ENCODE measurements around the gene GNAT1. TPM values are rescaled to one million over a fixed set of nuclear protein-coding genes. Genes with fewer than 3 reads are reported as not detected.
"Not testable (repeated sequence)": the region's sequence is repeated elsewhere in the genome, so short reads cannot be mapped to it uniquely, and the experiment has no call there.

GNAT1 gene
- polyA plus RNA-seq, 2 of the 4 experiments (the other 2 are of a cell fraction): not detected

DNA sequence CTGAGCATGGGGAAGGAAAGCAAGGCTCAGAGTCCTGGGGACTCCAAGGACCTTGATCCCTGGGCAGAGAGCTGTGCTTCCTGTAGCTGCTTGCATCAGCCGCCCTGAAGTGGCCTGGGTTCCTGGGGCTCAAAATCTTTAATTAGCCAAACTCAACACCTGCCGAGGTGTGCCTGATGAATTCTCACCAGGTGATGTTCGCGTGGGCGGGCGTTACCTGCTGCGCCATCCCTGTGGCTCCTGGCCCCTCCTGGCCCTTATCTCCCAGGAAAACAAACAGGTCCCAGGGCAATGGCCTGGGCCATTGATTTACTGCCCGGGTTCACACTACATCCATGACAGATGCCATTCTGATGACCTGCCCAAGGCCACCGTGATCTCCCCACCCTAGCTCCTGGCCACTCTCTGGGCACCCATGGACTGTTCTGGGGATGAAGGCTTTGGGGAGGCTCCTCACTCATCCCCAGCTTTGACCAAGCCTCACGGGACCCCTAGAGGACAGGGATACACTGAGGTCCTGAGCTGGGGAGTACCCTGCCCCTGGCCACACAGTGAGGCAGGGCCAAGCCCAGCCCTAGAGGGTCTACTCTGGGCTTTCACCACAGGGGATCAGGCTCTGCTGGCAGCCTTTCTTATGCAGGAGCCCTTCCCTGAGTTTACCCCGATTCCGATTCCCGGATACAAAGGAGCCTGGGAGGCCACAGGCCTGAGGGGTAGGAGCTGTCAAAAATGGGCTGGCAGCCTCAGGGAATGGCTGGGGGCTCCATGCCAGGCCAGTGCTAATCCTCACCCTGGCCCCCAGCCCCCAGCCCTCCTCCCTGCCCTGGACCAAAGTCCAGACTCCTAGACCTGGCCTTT is 19.3 kb downstream of the GNAT1 start:
- CTCF ChIA-PET: interaction anchor here (0.7 to 25.9 kb wide), 4 partner anchors 9 to 89 kb away, joined by 3 to 550 read pairs (median 38); partner anchors contain the start of gene GNAT1
- no peak overlapping the region for H3K4me2 ChIP-seq
- ATAC-seq: no peak

DNA sequence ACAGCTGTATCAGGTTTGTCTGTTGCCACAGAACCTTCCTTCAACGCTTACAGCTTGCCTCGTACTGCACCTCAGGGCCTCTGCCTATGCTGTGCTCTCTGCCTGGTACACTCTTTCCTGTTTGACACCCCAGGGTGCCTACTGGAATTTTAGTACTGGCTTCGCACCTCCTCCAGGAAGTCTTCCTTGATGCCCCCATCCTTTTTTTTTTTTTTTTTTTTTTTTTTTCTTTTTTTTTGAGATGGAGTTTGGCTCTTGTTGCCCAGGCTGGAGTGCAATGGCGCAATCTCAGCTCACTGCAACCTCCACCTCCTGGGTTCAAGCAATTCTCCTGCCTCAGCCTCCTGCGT is 19.9 kb downstream of the GNAT1 start:
- FAIRE-seq; POLR2A ChIA-PET; H3K27ac ChIP-seq; H3K9me3 ChIP-seq; H3K4me2 ChIP-seq; H3K4me3 ChIP-seq; ATAC-seq; H3K4me1 ChIP-seq; DNase-seq (ENCODE audit: low read depth in 1 of 2, low spot score in 1 of 2): not testable (repeated sequence)
- CTCF ChIA-PET: interaction anchor here (1.0 to 25.9 kb wide), 5 partner anchors 13 to 113 kb away, joined by 3 to 550 read pairs (median 11); partner anchors contain the start of gene GNAT1
- WGBS (ENCODE audit: missing lambda C conversion rate): 93% methylated on average over 5 of the region's 5 CpGs
- peak; percentile 91 for TF ChIP-seq ZFP36 (IDR thresholded peaks at IDR 0.05; ENCODE audit: borderline replicate concordance, partially characterized antibody)

More for the DNA sequence above, 19.3 kb downstream of the GNAT1 start:
- Histone ChIP-seq H3K4me3 (no peak overlapping the region), H3K4me1 (no peaks in the 10 kb centered on the region), H3K9me3 (no peaks in the 10 kb centered on the region), H3K27ac (no peak overlapping the region)
- POLR2A ChIA-PET: no interaction called here
- DNase-seq (ENCODE audit: low read depth in 1 of 2, low spot score in 1 of 2) (no peak), FAIRE-seq (no peak)
- no peak for TF ChIP-seq HEYL (CRISPR knock-in tag; IDR thresholded peaks at IDR 0.05)
- WGBS (ENCODE audit: missing lambda C conversion rate): 80% methylated on average over 7 of the region's 13 CpGs

DNA sequence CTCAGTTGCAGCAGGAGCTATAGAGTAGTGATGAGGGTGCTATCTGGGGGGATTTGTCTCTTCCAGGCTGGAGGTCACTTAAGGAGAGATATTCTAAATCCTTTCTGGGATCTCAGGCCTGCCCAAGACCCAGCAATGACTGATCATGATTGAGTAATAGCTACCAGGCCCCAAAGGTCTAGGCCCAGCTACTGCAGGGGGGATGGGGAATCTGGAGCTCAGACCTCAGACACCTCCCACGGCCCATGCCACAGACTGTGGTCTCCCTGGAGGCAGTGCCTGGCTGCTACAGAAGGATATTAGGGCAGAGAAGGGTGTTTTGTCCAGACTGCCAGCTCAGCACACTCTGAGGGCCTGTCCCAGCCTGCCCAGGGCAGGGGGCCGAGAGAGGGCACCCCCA is 20.5 kb downstream of the GNAT1 start:
- ATAC-seq (no peak), DNase-seq (ENCODE audit: low read depth in 1 of 2, low spot score in 1 of 2) (no peak), FAIRE-seq (no peak)
- Histone ChIP-seq H3K4me3 (no peak overlapping the region), H3K4me1 (no peaks in the 10 kb centered on the region), H3K9me3 (no peaks in the 10 kb centered on the region), H3K27ac (peak overlapping the region in 1 of 2 experiments; percentile 57; a peak in 2 of 6 replicates), H3K4me2 (no peak overlapping the region)
- no peak for TF ChIP-seq RFX5 (IDR thresholded peaks at IDR 0.05)
- no peak for TF ChIP-seq NFE2L2 (conservative IDR thresholded peaks at IDR 0.05; ENCODE audit: low read length)
- TF ChIP-seq TP53 (CRISPR knock-in tag; IDR thresholded peaks at IDR 0.05): no peak
- TF ChIP-seq RAD21 (conservative IDR thresholded peaks at IDR 0.05 in 1 of 2, IDR thresholded peaks at IDR 0.05 in 1 of 2): no peak
- TF ChIP-seq CEBPB (IDR thresholded peaks at IDR 0.05): no peak
- no peak for TF ChIP-seq HDAC2 (IDR thresholded peaks at IDR 0.05)
- no peak for TF ChIP-seq HEYL (CRISPR knock-in tag; IDR thresholded peaks at IDR 0.05)
- no peak for TF ChIP-seq CHD4 (IDR thresholded peaks at IDR 0.05; ENCODE audit: borderline replicate concordance)
- no peak for TF ChIP-seq EP300 (IDR thresholded peaks at IDR 0.05)
- no peak for TF ChIP-seq ZC3H11A (IDR thresholded peaks at IDR 0.05)
- TF ChIP-seq, protein P1, sequence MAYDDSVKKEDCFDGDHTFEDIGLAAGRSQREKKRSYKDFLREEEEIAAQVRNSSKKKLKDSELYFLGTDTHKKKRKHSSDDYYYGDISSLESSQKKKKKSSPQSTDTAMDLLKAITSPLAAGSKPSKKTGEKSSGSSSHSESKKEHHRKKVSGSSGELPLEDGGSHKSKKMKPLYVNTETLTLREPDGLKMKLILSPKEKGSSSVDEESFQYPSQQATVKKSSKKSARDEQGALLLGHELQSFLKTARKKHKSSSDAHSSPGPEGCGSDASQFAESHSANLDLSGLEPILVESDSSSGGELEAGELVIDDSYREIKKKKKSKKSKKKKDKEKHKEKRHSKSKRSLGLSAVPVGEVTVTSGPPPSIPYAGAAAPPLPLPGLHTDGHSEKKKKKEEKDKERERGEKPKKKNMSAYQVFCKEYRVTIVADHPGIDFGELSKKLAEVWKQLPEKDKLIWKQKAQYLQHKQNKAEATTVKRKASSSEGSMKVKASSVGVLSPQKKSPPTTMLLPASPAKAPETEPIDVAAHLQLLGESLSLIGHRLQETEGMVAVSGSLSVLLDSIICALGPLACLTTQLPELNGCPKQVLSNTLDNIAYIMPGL (CRISPR knock-in tag; IDR thresholded peaks at IDR 0.05; ENCODE audit: borderline replicate concordance): no peak
- CTCF ChIA-PET: interaction anchor here (0.5 to 25.9 kb wide), 7 partner anchors 13 to 324 kb away, joined by 3 to 550 read pairs (median 3); partner anchors contain the start of gene GNAT1
- no CpG with 5 or more reads among the region's 2 CpGs for WGBS (ENCODE audit: missing lambda C conversion rate)
- POLR2A ChIA-PET: no interaction called here

DNA sequence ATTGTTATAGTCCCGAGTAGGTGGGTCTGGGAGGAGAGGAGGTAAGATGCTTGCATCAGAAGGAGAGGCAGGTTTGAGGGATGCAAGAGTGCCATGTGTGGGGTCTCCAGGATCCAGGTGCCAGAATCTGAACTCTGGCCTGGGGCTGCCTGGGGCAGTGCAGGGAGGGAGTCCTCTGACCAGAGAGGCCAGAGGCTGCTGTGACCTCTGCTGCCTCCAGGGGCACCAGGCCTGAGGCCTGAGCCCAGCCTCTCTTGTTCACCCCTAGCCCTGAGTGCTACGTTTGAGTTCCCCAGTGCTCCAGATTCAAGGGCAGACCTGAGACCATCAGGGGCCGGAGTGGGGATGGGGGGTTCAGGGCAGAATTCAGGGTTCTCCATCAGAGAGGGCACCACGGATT is 21.1 kb downstream of the GNAT1 start:
- H3K9me3 ChIP-seq: no peaks in the 10 kb centered on the region
- 58% methylated on average over 1 of the region's 4 CpGs for WGBS (ENCODE audit: missing lambda C conversion rate)
- no peak overlapping the region for H3K4me3 ChIP-seq
- no peak for FAIRE-seq
- H3K4me1 ChIP-seq: no peaks in the 10 kb centered on the region
- ChIA-PET CTCF (interaction anchor here (1.0 to 25.9 kb wide), 6 partner anchors 12 to 112 kb away, joined by 3 to 550 read pairs (median 7); partner anchors contain the start of gene GNAT1), POLR2A (no interaction called here)
- peak overlapping the region in 1 of 2 experiments; percentile 57; a peak in 2 of 6 replicates for H3K27ac ChIP-seq
- ATAC-seq: peak; percentile 84 to 89
- DNase-seq (ENCODE audit: low read depth in 1 of 2, low spot score in 1 of 2): no peak
- no peak overlapping the region for H3K4me2 ChIP-seq
- no peak for TF ChIP-seq RAD21 (conservative IDR thresholded peaks at IDR 0.05 in 1 of 2, IDR thresholded peaks at IDR 0.05 in 1 of 2)
- no peak for TF ChIP-seq RFX5 (IDR thresholded peaks at IDR 0.05)
- TF ChIP-seq POLR2A (IDR thresholded peaks at IDR 0.05; ENCODE audit: low read length): no peak
- no peak for TF ChIP-seq RCOR1 (IDR thresholded peaks at IDR 0.05; ENCODE audit: low read depth, low read length)
- TF ChIP-seq RARB (CRISPR knock-in tag; IDR thresholded peaks at IDR 0.05): no peak
- TF ChIP-seq NPAS2 (CRISPR knock-in tag; IDR thresholded peaks at IDR 0.05; ENCODE audit: borderline replicate concordance): no peak
- TF ChIP-seq POLR2AphosphoS2 (conservative IDR thresholded peaks at IDR 0.05; ENCODE audit: low read length): no peak
- no peak for TF ChIP-seq HEYL (CRISPR knock-in tag; IDR thresholded peaks at IDR 0.05)
- no peak for TF ChIP-seq ZNF302 (CRISPR knock-in tag; IDR thresholded peaks at IDR 0.05)
- TF ChIP-seq, protein P2, sequence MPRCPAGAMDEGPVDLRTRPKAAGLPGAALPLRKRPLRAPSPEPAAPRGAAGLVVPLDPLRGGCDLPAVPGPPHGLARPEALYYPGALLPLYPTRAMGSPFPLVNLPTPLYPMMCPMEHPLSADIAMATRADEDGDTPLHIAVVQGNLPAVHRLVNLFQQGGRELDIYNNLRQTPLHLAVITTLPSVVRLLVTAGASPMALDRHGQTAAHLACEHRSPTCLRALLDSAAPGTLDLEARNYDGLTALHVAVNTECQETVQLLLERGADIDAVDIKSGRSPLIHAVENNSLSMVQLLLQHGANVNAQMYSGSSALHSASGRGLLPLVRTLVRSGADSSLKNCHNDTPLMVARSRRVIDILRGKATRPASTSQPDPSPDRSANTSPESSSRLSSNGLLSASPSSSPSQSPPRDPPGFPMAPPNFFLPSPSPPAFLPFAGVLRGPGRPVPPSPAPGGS (IDR thresholded peaks at IDR 0.05): no peak
- no peak for TF ChIP-seq EHMT2 (IDR thresholded peaks at IDR 0.05; ENCODE audit: low read depth)
- no peak for TF ChIP-seq EP300 (IDR thresholded peaks at IDR 0.05)
- TF ChIP-seq JUNB (IDR thresholded peaks at IDR 0.05): no peak
- TF ChIP-seq CBX2 (IDR thresholded peaks at IDR 0.05; ENCODE audit: borderline replicate concordance, low read depth): no peak
- no peak for TF ChIP-seq HDAC2 (IDR thresholded peaks at IDR 0.05)
